Dedifferentiated amniotic fluid mesenchymal stem cell (primary cell): ENCODE measurements around the gene LAMB4.
"Not testable (repeated sequence)": the region's sequence is repeated elsewhere in the genome, so short reads cannot be mapped to it uniquely, and the experiment has no call there.

Source experiments
- DNase-seq: peaks from one replicate; pipeline ENCODE4 v3.0.0-alpha.2; 2016; ENCODE audit errors: extremely low spot score

LAMB4 gene

DNA sequence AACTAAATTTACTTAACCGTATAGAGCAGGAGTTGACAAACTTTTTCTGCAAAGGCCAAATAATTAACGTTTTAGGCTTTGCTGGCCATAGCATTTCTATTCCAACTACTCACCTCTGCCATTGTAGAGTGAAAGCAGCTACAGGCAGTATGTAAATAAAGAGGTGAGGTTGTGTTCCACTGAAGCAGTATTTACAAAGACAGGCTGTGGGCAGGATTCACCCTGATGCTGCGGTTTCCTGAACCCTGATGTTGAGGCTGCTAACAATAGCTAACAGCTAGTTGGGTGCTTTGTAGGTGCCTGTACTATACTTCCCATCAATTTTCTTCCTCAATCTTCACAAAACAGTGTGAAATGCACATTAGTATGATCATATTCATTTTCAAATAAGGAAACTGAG, 80.2 kb downstream of the LAMB4 start:
- DNase-seq = no peak

DNA sequence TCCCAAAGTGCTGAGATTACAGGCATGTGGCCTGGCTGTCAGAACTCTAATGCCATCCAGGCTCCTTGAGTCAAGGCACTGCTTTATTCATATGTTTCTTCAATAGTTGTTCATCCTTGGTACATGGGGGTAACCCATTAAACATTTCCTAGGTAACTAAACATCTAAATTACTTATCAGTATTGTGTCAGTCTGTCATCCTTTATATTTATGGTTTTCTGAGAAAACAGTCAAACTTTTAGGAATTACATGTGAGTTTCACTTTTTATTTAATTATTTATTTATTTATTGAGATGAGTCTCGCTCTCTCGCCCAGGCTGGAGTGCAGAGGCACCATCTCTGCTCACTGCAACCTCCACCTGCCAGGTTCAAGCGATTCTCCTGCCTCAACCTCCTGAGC, 81.7 kb downstream of the LAMB4 start:
- DNase-seq = no peak

DNA sequence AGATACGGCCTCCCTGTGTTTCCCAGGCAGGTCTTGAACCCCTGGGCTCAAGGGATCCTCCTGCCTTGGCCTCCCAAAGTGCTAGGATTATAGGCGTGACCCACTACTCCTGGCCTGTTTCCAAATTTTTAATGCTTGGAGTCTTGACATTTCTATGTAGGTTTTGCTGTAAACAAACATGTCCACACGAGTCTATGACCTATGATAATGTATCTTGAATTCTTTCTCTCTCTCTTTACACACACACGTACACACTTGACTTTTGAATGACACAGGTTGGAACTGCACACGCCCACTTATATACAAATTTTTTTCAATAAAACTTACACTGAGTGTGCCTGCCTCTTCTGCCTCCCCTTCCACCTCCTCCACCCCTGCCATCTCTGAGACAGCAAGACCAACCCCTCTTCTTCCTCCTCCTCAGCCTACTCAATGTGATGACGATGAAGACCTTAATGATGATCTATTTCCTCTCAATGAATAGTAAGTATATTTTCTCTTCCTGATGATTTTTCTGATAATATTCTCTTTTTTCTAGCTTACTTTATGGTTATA, 83.1 kb downstream of the LAMB4 start:
- DNase-seq = no peak

DNA sequence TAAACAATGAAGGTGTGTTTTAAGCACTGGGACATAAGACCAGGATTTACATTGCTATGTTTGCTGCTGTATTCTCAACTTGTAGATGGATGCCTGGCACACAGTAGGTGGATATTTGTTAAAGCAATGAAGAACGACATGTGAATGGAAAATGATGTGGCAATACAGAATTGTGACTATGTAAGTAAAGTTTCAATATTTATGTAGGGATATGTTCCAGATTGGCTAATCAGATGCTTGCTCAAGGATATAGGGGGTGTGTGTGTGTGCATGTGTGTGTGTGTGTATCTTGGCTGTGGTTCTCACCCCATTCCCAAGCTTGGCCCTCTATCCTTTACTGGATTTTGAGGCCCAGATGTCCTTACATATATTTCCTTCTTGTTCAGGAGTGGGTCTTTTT, 84.5 kb downstream of the LAMB4 start:
- peak; percentile 28 for DNase-seq

DNA sequence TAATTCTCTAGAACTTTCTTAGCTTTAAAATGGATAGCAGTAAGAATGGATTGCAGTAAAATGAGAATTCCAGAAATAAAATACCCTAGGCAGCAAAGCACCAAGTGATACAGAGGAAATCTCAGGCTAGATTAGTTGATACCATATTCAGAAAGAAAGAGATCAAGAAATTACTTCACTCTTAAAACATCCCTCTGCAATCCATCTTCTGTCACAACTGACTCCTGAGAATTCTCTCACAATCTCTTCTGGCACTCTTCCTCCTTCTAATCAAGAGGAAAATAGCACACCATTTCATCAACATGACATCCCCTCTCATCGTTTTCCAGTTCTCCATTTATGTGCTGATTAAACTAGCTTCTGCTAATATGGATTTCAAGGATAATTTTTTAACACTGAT, 85.0 kb downstream of the LAMB4 start:
- peak; percentile 54 for DNase-seq

DNA sequence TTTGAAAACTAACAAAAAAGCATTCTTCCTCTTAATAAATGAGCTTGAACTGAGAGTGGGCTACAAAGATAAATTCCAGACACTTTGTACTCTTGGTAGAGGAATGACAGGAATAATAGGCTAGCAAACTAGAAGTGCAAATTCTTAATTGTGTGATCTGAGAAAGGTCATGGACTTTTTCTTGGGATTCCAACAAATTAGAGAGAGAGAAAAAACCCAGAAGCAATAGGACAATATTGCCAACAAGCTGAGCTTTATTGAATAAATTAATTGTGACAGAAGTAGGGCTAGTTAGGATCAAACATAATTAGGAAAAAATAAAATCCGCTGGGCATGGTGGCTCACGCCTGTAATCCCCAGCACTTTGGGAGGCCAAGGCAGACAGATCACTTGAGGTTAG, 85.8 kb downstream of the LAMB4 start:
- no peak for DNase-seq

DNA sequence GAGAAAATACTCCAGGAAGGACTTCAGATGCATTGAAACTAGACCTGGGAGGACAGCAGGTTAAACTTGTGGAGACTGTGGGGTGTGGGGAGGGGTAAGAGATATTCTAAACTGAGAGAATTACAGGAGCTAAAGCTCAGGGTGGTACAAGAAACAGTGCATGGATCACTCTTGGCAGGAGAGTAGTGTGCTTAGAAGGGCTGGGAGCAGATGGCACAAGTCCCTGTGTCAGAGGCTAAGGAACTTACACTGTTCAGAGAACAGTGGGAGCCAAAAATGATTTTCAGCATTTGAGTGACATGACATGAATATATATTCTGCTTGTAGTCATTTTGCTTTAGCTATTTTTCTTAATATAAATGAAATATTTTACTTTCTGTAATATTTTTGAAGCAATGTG, 91.2 kb downstream of the LAMB4 start:
- no peak for DNase-seq

DNA sequence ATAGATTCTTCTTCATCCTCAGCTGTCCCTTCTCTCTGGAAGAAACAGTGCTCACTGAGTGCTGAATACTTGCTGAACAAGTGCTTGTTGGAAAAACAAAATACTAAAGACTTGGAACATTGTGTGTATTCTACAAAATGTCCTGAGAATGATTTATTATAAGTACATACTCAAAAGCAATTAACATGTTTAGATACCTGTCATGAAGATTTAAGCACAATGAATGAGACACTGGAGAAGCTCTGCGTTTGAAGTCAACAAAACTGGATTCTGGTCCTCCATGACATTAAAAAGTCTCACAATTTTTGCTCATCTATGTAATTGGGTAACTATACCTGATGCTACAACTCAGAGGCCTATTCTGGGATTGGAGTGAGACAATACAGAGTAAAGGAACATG, 92.4 kb downstream of the LAMB4 start:
- DNase-seq = no peak

DNA sequence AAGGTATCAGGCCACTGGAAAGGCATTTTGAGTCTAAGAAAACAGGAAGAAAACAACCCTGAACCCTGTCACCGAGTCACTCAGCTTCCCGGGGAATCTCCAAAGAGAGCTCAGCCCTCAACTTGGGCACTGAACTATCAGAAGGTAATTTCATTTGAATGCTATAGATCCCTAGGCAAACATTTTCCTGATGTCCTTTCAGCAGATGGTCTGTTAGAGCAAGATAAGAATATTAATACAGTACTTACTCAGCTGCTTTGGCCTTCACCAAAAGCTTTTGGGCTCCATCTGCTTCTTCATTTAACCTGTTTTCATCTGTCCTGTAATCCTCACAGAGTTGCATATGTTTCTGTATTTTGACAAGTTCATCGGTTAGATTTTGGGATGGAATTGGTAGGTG, 93.0 kb downstream of the LAMB4 start:
- DNase-seq = no peak

DNA sequence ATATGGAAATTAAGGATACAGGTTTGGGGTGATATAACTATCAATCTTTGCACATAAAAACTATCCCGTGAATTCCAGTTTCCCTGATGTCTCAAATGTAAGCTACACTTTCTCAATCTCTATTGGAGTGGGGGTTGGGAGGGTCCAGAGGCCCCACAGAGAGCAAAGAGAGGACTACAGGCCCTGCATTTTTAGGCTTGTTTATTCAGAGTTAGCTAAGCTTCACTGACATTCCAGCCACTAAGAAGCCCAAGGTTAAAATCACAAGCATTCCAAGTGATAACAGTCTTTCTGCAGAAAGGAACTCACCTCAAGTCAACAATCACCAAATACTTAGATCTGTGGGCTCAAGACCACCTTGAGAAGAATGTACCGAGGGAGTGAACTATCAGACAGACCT, 95.6 kb downstream of the LAMB4 start:
- DNase-seq = no peak

DNA sequence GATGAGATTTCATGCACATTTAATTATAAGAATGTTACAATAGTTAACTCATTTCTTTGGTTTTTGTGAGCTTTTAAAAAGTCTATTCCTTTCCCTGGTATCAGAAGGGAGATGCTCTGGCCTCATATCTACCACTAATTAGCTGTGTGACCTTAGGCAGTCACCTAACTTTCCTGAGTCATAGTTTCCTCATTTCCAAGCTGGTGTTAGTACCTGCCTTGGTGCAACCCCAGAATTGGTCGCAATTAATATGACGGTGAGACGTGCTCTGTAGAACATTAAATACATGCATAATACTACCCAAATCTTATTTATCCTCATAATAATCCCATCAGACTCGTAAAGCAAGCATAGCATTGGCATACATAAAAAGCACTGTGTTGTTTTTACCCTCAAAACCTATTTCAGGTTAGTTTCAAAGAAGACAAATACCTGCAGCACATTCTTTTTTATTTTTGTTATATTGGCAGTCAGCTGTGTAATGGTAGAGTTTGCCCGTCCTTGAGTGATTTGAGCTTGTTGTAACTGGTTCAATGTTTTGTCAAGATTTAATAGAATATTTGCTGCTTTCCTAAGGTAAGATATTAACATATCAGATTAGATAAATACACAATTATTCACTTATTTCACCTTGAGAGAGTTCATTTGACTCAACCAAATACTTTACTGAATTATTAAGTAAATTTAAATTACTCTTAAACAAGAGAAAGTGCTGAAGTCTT, 96.2 kb downstream of the LAMB4 start:
- DNase-seq = no peak

DNA sequence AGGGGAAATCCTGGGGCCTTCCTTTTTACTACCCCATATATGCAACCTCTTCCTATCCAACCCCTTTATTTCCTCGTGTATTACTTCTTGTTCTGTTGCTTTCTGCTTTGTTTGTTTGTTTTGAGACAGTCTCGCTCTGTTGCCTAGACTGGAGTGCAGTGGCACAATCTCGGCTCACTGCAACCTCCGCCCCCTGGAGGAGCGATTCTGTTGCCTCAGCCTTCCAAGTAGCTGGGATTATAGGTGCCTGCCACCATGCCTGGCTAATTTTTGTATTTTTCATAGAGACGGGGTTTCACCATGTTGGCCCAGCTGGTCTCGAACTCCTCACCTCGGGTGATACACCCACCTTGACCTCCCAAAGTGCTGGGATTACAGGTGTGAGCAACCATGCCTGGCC, 96.9 kb downstream of the LAMB4 start:
- DNase-seq = not testable (repeated sequence)

DNA sequence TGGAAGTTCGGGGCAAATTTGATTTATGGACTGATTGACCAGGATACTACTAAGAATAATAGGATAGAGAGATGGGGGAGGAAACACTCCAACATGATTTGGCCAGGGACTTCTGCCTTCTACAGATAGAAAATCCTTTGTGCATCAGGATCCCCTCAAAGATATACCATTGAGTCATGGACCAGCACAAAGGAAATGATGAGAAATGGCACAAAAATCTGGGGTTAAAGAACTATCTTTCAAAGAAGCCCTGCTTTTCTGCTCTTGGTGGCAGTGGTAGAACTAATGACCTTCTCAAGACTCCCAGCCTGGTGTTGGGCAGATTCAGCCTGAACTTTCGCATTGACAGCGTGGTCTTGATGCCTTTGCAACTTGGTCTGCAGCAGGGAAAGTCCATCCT, 99.6 kb downstream of the LAMB4 start:
- DNase-seq = no peak

DNA sequence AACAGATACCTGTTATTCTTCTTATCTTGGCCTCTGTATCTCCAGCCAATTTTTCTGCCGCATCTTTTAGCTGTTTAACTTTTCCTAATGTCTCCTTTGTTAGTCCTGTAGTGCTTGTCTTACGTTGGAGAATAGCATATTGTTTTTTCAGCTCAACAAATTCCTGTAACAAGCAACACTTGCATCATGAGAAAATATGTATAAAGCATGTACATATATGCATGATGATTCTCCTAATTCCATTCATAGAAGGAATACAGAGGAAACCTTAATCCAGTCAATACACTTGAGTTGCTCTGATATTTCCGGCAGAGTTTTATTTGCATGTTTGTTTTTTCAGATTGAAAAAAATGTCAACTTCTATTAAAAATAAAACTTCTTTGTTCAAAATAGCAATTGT, 101.1 kb downstream of the LAMB4 start:
- DNase-seq = no peak

DNA sequence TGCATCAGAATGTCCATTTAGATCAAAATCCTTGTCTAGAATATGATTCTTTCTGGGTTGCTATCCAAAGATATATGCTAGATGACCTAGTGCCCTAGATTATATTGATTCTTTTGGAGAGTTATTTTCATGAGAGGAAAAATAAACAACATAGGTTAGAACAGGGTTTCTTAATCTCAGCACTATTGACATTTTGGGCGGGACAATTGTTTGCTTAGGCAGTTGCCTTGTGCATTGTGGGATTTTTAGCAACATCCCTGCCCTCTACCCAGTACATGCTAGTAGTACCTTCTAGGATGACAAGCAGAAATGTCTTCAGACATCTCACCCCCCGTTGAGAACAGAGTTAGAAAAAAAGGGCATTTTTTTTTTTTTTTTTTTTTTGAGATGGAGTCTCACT, 102.0 kb downstream of the LAMB4 start:
- DNase-seq = no peak

DNA sequence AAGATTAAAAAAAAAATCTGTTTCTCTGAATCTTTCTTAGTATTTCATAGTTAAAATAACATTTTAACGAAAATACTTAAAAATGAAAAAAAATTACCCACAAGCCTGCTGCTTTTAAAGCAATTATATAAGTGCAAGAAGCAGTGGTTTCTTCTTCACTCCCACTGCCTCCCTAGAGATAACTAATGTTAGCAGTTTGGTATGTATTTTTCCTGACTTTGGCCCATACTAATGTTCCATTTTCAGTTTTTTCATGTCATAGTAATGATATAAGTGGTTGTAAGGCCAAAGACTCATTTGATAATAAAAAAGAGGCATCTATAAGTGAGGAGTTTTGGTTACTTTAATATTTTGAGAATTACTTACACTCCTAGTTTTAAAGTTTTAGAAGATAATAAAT, 102.9 kb downstream of the LAMB4 start:
- DNase-seq = no peak

DNA sequence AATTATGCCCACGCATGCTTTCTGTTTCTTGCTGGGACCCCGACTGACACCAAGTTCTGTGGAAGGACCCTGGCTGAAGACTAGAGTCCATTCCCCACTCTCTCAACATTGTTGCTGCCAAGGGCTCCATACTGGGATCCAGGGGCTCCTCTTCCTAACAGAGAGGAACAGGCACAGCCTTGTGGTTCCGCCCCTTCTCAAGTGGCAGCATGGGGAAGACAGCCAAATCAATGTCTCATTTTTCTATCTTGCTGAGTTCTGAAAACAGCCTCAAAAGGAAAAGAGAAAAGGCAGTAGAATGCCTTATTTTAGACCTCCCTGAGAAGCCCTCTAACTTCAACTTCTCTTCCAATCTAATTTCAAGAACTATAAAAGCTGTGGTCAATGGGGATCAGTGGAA, 103.5 kb downstream of the LAMB4 start:
- peak; percentile 36 for DNase-seq

DNA sequence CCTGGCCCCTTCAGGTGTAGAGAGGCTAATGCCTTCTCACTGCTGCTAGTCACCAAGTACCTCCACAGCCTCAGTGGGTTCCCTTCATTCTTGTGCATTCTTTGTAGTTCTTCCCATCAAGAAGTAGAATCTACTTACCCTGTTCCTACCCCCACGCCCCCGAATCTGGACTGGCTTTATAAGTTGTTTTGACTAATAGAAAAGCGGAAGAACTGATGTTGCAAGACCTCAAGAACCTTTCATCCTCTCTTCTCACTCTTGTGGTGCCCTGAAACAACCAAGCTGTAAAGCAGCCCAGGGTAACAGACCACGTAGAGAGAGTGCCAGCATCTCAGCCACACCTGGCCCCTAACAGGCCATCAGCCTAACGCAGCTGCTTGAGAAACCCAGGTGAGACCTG, 104.0 kb downstream of the LAMB4 start:
- no peak for DNase-seq

DNA sequence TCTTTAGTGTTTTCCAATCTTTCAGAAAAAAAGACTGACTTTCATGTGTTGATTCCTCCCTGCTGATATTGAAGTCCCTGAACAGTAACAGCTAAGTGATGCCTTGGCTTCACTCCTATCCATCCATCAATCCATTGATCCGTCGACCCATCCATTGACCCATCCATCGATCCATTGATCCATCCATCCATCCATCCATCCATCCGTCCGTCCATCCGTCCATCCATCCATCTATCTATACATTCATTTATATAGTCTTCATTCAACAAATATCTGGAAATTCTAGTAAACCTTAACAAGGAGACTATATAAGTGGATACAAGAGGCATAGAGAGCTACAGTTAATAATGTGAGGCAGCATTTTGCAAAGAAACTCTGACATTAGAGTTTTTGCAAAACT, 105.6 kb downstream of the LAMB4 start:
- no peak for DNase-seq

DNA sequence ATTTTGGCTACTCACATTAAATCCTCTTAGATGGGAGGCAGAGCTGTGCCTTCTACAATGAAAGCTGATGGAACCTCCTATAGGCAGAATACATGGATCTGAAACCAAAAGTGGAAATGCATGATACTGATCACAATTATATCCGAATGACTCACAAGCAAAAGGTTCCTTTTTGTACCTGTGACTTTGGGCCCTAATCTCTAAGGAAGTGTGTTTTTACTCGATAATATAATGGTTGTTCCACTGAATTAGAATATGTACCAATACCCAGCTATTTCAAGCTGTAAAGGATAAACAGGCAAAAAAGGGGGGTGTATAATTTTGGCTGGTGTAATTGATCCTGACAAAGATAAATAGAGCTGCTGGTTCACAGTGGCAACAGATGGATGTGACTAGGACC, 109.6 kb downstream of the LAMB4 start:
- no peak for DNase-seq

DNA sequence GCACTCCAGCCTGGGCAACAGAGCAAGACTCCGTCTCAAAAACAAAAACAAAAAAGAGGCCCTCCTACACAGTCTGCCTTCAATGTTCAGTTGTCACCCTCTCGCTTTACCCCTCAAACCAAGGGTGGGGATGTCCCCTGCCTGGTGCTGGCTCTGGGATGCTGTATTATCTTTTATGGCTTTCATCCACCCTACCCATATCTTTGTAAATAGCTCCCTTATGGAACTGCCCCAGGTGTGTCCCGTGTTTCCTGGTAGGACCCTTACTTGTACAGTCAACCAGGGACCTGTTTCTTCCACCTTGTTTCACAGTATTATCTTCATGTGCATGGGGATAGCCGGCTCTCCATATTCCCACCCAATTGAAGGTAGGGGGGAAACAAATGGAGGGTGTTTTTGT, 111.5 kb downstream of the LAMB4 start:
- no peak for DNase-seq

DNA sequence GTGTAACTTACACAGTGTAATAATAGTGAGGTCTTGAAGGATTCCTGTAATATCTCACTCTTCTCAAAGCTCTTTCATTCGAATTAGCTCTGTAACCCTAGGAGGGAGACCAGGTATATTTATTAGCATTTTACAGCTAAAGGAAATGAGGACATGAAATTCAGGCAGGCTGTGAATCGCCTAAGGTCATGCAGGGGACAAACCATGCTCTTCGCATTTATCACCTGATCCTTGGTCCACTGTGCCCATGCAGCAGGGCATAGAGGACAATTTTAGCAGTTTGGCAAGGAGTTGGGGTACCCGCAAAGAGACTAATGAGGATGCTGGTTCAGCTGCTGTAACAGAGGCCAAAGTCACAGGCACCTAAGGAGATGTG, 112.4 kb downstream of the LAMB4 start:
- no peak for DNase-seq

DNA sequence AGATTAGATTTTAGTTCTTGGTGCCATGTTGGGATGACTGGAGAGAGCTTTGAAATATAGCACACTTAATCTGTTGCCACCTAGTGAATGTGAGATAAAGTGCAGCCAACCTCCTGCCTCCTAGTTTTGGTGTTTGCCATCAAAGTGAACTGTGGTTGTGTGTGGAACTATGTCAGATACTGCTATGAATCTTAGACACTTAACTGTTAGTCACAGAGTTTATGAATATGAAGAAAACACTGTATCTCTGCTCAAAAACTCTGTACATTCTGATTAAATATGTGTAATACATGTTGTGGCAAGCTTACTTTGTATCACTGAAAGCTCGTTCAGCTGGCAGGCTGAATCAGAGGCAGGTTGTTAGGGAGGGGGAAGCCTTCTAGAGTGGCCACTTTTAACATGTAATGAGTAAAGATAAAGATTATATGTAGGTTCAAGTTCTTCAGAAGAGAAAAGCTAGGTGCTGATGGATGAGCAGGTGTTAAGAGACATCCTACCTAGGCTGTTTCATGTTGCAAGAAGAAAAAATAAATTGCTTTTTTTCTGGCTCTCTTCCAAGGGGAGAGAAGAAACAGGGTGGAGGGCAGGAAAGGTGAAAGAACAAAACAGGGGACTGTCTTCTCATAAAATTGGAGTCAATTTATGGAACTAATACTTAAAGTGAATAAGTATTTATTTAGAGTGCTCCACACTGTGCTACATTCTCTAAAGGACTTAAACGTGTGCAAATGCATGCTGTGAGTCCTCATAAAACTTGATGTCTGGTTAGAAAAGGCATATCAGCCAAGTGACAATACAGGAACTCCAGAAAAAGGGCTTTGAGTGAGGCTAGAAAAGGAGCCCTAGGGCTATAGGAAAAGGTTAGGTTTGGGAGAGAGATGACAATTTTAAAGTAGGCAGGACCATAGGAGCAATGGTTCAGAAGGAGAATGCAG, 113.1 kb downstream of the LAMB4 start:
- DNase-seq = no peak
